Lung (tissue), 13 donors: ENCODE results near the gene CHD9. TPM values are rescaled to one million over a fixed set of nuclear protein-coding genes. Genes with fewer than 3 reads are reported as not detected.

Source experiments
- ATAC-seq: fragments of 200-7000 bp; cut with Tn5 transposase; one replicate; pipeline ENCODE4 v1.9.1; 2020; ENCODE audit warnings: moderate number of reproducible peaks; ENCODE audit not compliant: insufficient read depth, low FRiP score
- DNase-seq, 3 donors: peaks; one replicate each; pipeline ENCODE4 v3.0.0-alpha.2; 2013 to 2017
- H3K27ac ChIP-seq, 2 donors: one replicate each; pipeline ENCODE4 v1.5.1; 2013; ENCODE audit warnings: mild to moderate bottlenecking in 2 of 2, moderate library complexity in 2 of 2, control low read depth in 1 of 2, inconsistent platforms in 1 of 2, low read depth in 1 of 2, low read length in 1 of 2
- H3K27me3 ChIP-seq, 3 donors: one replicate each; pipeline ENCODE4 v1.5.1; 2013; ENCODE audit warnings: low read length in 2 of 3; ENCODE audit not compliant: control insufficient read depth in 3 of 3, insufficient read depth in 3 of 3
- H3K36me3 ChIP-seq, 4 donors: one replicate each; pipeline ENCODE4 v1.5.1; 2013; ENCODE audit warnings: low read length in 4 of 4, mild to moderate bottlenecking in 1 of 4, moderate library complexity in 1 of 4; ENCODE audit not compliant: control insufficient read depth in 4 of 4, insufficient read depth in 4 of 4
- H3K4me1 ChIP-seq, 5 donors: one replicate each; pipeline ENCODE4 v1.5.1; 2013; ENCODE audit warnings: low read length in 5 of 5, mild to moderate bottlenecking in 2 of 5, moderate library complexity in 1 of 5; ENCODE audit not compliant: control insufficient read depth in 5 of 5, insufficient read depth in 5 of 5
- H3K4me3 ChIP-seq: one replicate; pipeline ENCODE4 v1.5.1; 2013; ENCODE audit warnings: mild to moderate bottlenecking, control low read depth, moderate library complexity
- H3K9ac ChIP-seq, 2 donors: one replicate each; pipeline ENCODE4 v1.5.1; 2013; ENCODE audit warnings: low read length in 2 of 2, control low read depth in 1 of 2; ENCODE audit not compliant: insufficient read depth in 1 of 2
- H3K9me3 ChIP-seq, 4 donors: one replicate each; pipeline ENCODE4 v1.5.1; 2013; ENCODE audit warnings: low read length in 3 of 4, mild to moderate bottlenecking in 1 of 4, moderate library complexity in 1 of 4; ENCODE audit not compliant: control insufficient read depth in 4 of 4, insufficient read depth in 3 of 4
- CTCF ChIP-seq: IDR thresholded peaks from 2 replicates; pipeline ENCODE4 v1.5.1; 2012; ENCODE audit warnings: mild to moderate bottlenecking; ENCODE audit errors: control extremely low read depth, extremely low read depth
- WGBS, 2 donors: extraction: QIAGEN DNeasy Blood & Tissue Kit; methylation state at CpG; one replicate each; pipeline ENCODE4 v1.1.7; 2013; 5-methylcytosine and 5-hydroxymethylcytosine counted together
- polyA plus RNA-seq, 2 donors: library from polyadenylated mRNA; stranded (reverse); fragments of 200-250 nt; gene quantifications; one replicate each; pipeline ENCODE4 v1.2.1, GENCODE V29; 2013
- small RNA-seq: library from RNA; depleted of rRNA; stranded (forward); fragments of <200 nt; gene quantifications from one replicate; pipeline ENCODE3, GENCODE V24; 2014; ENCODE audit warnings: low replicate concordance
- total RNA-seq, 2 donors: library from RNA; depleted of rRNA in 1 of 2; stranded (reverse); fragments of >200 nt in 1 of 2; gene quantifications; one replicate each; pipeline ENCODE4 v1.2.1, GENCODE V29; 2014 to 2021
- donor health status: control.
- donor health status: control.
- donor health status: Bipolar disorder and iron deficiency.
- donor health status: healthy.
- donor health status: DM: yes; HTN: yes; CAD: no.

Gene CHD9
- total and polyA plus RNA-seq, 4 donors = 12.7 to 138 (median 39.4) TPM

- no peak for TF ChIP-seq CTCF
- Histone ChIP-seq H3K9ac (no peak overlapping the region), H3K27me3 (peaks cover 0 to 41% (median 37%) of the 10 kb centered on the region in 3 donors), H3K4me3 (peak overlapping the region; percentile 12), H3K4me1 (peaks cover 0 to 9% (median 0%) of the 10 kb centered on the region in 5 donors), H3K36me3 (no peaks in the 10 kb centered on the region), H3K9me3 (peaks cover 0 to 1% (median 0%) of the 10 kb centered on the region in 4 donors), H3K27ac (peak overlapping the region in 1 of 2 donors; percentile 65)
- peak; percentile 94 for ATAC-seq
- DNase-seq = peak; percentile 8 to 56 (median 50)
- 10 to 11% methylated on average over 50 to 56 of the region's 56 CpGs for WGBS, 2 donors
Measured at GRCh38 chr16:53372992-53373871, 318.4 kb downstream of the CHD9 start.

DNA sequence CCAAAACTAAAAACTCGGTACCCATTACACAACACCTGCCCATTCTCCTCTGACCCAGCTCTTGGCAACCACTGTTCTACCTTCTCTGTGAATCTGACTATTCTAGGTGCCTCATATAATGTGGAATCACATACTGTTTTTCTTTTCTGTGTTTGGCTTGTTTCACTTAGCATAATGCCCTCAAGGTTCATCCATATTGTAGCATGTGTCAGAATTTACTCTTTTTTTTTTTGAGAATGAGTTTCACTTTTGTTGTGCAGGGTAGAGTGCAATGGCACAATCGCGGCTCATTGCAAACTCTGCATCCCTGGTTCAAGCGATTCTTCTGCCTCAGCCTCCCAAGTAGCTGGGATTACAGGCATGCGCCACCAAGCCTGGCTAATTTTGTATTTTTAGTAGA is 320.0 kb downstream of the CHD9 start:
- H3K27me3 ChIP-seq = peaks cover 0 to 44% (median 37%) of the 10 kb centered on the region in 3 donors
- H3K9me3 ChIP-seq = peaks cover 0 to 1% (median 0%) of the 10 kb centered on the region in 4 donors
- 85 to 89% methylated on average over 5 of the region's 5 CpGs for WGBS, 2 donors
- no peak overlapping the region for H3K27ac ChIP-seq
- H3K4me1 ChIP-seq = peaks cover 0 to 9% (median 0%) of the 10 kb centered on the region in 5 donors
- H3K36me3 ChIP-seq = no peaks in the 10 kb centered on the region
- H3K9ac ChIP-seq = no peak overlapping the region
- ATAC-seq = no peak
- no peak overlapping the region for H3K4me3 ChIP-seq
- TF ChIP-seq CTCF = no peak
- DNase-seq = no peak

DNA sequence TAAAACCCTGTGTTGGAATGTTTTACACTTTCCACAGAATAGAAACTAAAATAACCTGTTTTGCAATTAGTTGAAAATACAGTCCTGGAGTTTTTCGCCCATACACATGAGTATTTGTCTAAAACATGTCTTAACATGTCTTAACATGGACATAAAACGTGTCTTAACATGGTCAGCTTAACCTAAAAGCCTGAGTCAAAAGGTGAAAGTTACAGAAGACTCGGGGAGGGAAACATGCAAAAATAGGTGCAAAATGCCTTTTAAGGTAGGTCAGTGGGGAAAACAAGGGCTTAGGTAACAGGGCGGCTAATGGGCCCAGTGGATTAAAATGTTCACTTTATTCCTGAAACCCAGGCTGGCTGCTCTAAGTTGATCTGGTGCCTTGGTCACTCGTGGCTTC is 323.3 kb downstream of the CHD9 start:
- Histone ChIP-seq H3K36me3 (no peaks in the 10 kb centered on the region), H3K4me1 (peaks cover 0 to 5% (median 0%) of the 10 kb centered on the region in 5 donors), H3K27ac (no peak overlapping the region), H3K4me3 (no peak overlapping the region), H3K9me3 (peaks cover 0 to 1% (median 0%) of the 10 kb centered on the region in 4 donors), H3K27me3 (peaks cover 0 to 15% (median 12%) of the 10 kb centered on the region in 3 donors), H3K9ac (no peak overlapping the region)
- TF ChIP-seq CTCF = no peak
- 45 to 64% methylated on average over 5 of the region's 5 CpGs for WGBS, 2 donors
- ATAC-seq (no peak), DNase-seq (no peak)

Small RNAs within 50 kb of the gene (small RNA-seq; reads per million reads assigned to genes)
- gene RF01210 (not detected), gene RNA5SP427 (not detected)

Other genes starting within 250 kb of the CHD9 start
- gene CHD9NB, start 2.1 kb upstream of the CHD9 start, total RNA-seq = 10 to 100 TPM; 33.0 to 34.8 TPM
- gene CHD9NB, start 2.1 kb upstream of the CHD9 start, polyA plus RNA-seq = 10 to 100 TPM; 19.8 to 26.8 TPM